Cardiac muscle cell (in vitro differentiated cells and primary cell): ENCODE results near the gene CBX6. TPM values are rescaled to one million over a fixed set of nuclear protein-coding genes. Genes with fewer than 3 reads are reported as not detected.

Experiments used
- DNase-seq, 2 donors: peaks; one replicate each; pipeline versions ENCODE4 v3.0.0 to v3.0.0-alpha.2; 2010 to 2017; ENCODE audit warnings: low read depth in 1 of 2, low spot score in 1 of 2
- H3K27ac ChIP-seq: fragments of 200-600 bp; sonication (generic); 2 replicates; pipeline ENCODE4 v1.5.1; 2016
- H3K27me3 ChIP-seq: fragments of 200-600 bp; sonication (generic); 2 replicates; pipeline ENCODE4 v1.6.0; 2016; ENCODE audit warnings: control low read depth
- H3K36me3 ChIP-seq: fragments of 200-600 bp; sonication (generic); 2 replicates; pipeline ENCODE4 v1.5.1; 2016; ENCODE audit warnings: control low read depth
- H3K4me1 ChIP-seq: fragments of 200-600 bp; sonication (generic); 2 replicates; pipeline ENCODE4 v1.8.1; 2017; ENCODE audit warnings: low read depth, mild to moderate bottlenecking, mixed run types
- H3K4me3 ChIP-seq: fragments of 200-600 bp; sonication (generic); 2 replicates; pipeline ENCODE4 v1.5.1; 2016; ENCODE audit warnings: mild to moderate bottlenecking
- H3K9me3 ChIP-seq: fragments of 200-600 bp; sonication (generic); 2 replicates; pipeline ENCODE4 v1.5.1; 2017; ENCODE audit warnings: low read depth, mild to moderate bottlenecking, control low read depth
- CTCF ChIP-seq: IDR thresholded peaks from 2 replicates; pipeline ENCODE4 v1.5.1; 2012; ENCODE audit warnings: low read depth, mild to moderate bottlenecking, low read length
- polyA plus RNA-seq: library from polyadenylated mRNA; unstranded; fragments of >200 nt; fragmentation: Nextera tagmentation; extraction: Ambion mirVana; gene quantifications from 2 replicates; pipeline ENCODE4 v1.2.1, GENCODE V29; 2016
- total RNA-seq: library from RNA; depleted of rRNA; stranded (reverse); fragments of >200 nt; gene quantifications from 2 replicates; pipeline ENCODE4 v1.2.3, GENCODE V29; 2016

Gene CBX6
- total and polyA plus RNA-seq, 2 experiments from 2014 or later, result 40.9 to 89.9 TPM

GRCh38 chr22:38862375-38863329 is 9.4 kb downstream of the CBX6 start:
- Histone ChIP-seq H3K4me1 (no peaks in the 10 kb centered on the region), H3K9me3 (no peaks in the 10 kb centered on the region), H3K27me3 (no peaks in the 10 kb centered on the region), H3K36me3 (peaks cover 5% of the 10 kb centered on the region), H3K4me3 (no peak overlapping the region), H3K27ac (no peak overlapping the region)
- no peak for TF ChIP-seq CTCF
- DNase-seq, result peak; percentile 40 to 69

GRCh38 chr22:38861927-38862326 is 10.1 kb downstream of the CBX6 start:
- DNase-seq, result no peak
- no peaks in the 10 kb centered on the region for H3K4me1 ChIP-seq
- H3K4me3 ChIP-seq, result no peak overlapping the region
- H3K27ac ChIP-seq, result no peak overlapping the region
- no peaks in the 10 kb centered on the region for H3K27me3 ChIP-seq
- H3K9me3 ChIP-seq, result no peaks in the 10 kb centered on the region
- TF ChIP-seq CTCF, result no peak
- H3K36me3 ChIP-seq, result peaks cover 5% of the 10 kb centered on the region

- no peak overlapping the region for H3K27ac ChIP-seq
- H3K27me3 ChIP-seq, result no peaks in the 10 kb centered on the region
- TF ChIP-seq CTCF, result peak; percentile 25
- no peak overlapping the region for H3K4me3 ChIP-seq
- no peaks in the 10 kb centered on the region for H3K4me1 ChIP-seq
- no peaks in the 10 kb centered on the region for H3K9me3 ChIP-seq
- H3K36me3 ChIP-seq, result peaks cover 5% of the 10 kb centered on the region
- no peak for DNase-seq
These were observed 10.7 kb downstream of the CBX6 start for GRCh38 chr22:38861170-38861876.

- no peaks in the 10 kb centered on the region for H3K4me1 ChIP-seq
- H3K9me3 ChIP-seq, result no peaks in the 10 kb centered on the region
- no peaks in the 10 kb centered on the region for H3K27me3 ChIP-seq
- no peak for DNase-seq
- H3K4me3 ChIP-seq, result no peak overlapping the region
- H3K27ac ChIP-seq, result no peak overlapping the region
- peaks cover 5% of the 10 kb centered on the region for H3K36me3 ChIP-seq
- TF ChIP-seq CTCF, result no peak
These were observed 11.5 kb downstream of the CBX6 start for GRCh38 chr22:38860283-38861169.
